Gastrocnemius medialis (tissue), 4 donors: Measurements from ENCODE around the gene AGRN.

Experiments
- POLR2A ChIP-seq, 2 donors: fragments of 450-650 bp; IDR thresholded peaks; one replicate each; pipeline ENCODE4 v1.6.1; 2017; ENCODE audit warnings: antibody characterized with exemption in 2 of 2, mild to moderate bottlenecking in 2 of 2, moderate library complexity in 2 of 2
- TF ChIP-seq, protein P1 (sequence below), 5 experiments: fragments of 450-650 bp in 3 of 5; fragments of 200-600 bp in 2 of 5; sonication (generic) in 2 of 5; IDR thresholded peaks in 4 of 5; conservative IDR thresholded peaks in 1 of 5; 1 replicate in 4 of 5; 2 replicates in 1 of 5; pipeline ENCODE4 v1.5.1; 2016 to 2019; ENCODE audit warnings: antibody characterized with exemption in 5 of 5, mild to moderate bottlenecking in 3 of 5, moderate library complexity in 3 of 5

DNA sequence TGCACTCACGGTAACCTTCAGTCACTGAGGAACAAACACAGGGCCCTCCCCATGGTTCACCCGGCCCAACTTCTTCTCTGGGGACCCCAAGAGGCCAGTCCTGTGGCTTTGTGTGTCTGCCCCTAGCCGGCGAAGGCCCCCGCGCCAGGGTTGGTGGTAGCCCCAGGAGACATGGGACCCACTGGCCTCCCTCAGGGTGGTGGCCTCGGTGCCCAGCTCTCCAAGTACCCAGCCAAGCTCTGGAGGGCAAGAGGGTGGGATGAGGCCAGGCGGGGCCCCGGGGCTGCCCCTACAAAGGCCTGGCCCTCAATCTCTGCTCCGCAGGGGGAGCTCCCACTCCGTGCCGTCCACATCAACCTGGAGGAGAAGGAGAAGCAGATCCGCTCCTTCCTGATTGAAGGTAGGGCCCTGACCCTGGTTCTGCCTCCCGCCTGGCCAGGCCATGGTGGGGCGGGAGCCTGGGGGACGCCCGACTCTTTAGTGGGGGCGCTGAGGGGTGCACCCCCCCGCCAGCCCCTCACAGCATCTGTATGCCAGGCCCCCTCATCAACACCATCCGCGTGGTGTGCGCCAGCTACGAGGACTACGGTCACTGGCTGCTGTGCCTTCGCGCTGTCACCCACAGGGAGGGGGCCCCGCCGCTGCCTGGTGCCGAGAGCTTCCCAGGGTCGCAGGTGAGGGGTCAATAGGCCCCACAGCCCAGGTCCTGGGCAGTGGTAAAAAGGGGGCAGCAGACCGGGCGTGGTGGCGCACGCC lies 48.0 kb upstream of the AGRN start:
- TF ChIP-seq, protein P1, sequence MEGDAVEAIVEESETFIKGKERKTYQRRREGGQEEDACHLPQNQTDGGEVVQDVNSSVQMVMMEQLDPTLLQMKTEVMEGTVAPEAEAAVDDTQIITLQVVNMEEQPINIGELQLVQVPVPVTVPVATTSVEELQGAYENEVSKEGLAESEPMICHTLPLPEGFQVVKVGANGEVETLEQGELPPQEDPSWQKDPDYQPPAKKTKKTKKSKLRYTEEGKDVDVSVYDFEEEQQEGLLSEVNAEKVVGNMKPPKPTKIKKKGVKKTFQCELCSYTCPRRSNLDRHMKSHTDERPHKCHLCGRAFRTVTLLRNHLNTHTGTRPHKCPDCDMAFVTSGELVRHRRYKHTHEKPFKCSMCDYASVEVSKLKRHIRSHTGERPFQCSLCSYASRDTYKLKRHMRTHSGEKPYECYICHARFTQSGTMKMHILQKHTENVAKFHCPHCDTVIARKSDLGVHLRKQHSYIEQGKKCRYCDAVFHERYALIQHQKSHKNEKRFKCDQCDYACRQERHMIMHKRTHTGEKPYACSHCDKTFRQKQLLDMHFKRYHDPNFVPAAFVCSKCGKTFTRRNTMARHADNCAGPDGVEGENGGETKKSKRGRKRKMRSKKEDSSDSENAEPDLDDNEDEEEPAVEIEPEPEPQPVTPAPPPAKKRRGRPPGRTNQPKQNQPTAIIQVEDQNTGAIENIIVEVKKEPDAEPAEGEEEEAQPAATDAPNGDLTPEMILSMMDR (IDR thresholded peaks at IDR 0.05 in 4 of 5, conservative IDR thresholded peaks at IDR 0.05 in 1 of 5): no peak
- peak in 1 of 2 donors; percentile 7 for TF ChIP-seq POLR2A (IDR thresholded peaks at IDR 0.05)
